NCI-H146 (cell line): Measurements from ENCODE around the gene NBAS.
A peak's percentile ranks its signal among the peaks of the same experiment; 100 is the strongest.
"Not testable (repeated sequence)": the region's sequence is repeated elsewhere in the genome, so short reads cannot be mapped to it uniquely, and the experiment has no call there.

ENCODE experiments used
- DNase-seq: peaks from one replicate; lab custom pipeline; 2025; lab: John Stamatoyannopoulos, UW

The NBAS gene

DNA sequence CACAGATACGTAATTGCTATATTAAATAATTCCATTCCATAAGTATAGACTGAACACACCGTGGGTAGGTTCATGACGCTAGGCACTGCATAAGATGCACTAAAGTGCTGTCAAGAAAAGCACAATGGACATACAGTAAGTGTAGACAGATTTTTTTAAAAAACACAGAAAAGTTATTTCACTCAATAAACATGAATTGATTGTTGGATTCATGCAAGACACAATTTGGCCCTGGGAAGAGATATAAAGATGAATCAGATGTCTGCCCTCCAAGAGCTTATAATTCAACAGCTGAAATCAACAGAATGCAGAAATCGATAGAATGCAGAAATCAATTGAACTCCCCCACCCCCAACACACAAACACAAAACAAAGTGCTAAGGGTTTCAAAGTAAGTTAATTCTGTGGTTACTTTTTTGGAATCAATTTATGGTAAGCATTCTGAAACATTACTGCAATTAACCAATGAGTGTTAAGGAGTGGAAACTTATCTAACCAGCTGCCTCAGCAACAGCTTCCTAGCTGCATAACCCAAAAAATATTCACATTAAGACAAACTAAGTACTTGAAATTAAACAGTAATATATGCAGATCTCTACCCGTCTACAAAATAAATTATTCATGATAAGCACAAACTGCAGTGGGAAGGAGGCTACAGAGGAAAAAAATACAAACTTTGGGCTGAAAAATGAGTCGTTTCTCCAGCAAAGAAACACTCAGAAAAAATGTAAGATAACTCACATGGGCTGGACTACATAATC is 1.6 kb downstream of the NBAS start:
- DNase-seq: no peak

GRCh38 chr2:15557887-15558311 is 3.2 kb downstream of the NBAS start:
- DNase-seq: peak; percentile 78

DNA sequence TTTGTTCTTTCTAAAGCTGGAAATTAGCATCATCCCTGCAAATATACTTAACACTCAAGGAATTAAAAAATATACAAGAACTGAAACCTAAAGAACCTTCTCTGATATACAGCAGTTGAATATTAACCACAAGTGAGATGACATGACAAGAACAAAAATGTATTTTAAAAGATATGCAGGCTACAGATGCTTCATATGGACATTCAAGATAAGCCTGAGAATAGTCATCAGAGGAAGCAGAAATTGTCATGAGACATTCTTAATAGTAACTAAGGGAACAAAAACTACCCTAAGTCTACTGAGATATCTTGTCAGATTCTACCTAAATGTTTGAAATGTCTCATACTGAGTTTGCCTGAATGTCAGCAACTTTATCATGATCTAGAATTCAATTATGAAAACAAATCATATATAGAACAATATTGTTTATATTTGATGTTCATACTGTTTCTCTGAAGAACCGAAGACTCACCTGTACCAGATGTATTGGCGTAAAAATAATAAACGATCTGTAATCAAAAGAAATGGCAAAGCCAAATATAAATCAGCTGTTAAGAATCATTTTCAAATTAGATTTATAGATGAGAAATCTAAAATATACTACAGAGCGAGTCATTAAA is 4.7 kb downstream of the NBAS start:
- DNase-seq: no peak

DNA sequence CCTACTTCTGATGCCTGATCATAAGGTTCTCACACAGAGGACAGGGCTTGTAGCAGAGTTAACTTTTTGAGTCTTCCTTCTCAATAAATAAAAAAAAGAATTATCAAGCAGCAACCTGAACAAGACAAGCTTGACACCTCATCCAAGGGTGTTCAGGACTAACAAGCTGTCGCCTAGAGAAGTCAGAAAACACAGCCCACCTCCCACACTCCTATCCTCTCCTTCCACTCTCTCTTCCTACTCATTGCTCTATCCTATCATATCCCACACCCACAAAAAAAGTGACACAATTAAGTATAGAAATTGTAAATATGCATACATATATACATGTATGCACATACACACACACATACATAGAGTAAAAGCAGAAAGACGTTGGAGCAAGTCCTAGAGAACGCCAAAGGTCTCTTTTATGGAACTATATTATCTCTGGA is 5.4 kb downstream of the NBAS start:
- DNase-seq: no peak

DNA sequence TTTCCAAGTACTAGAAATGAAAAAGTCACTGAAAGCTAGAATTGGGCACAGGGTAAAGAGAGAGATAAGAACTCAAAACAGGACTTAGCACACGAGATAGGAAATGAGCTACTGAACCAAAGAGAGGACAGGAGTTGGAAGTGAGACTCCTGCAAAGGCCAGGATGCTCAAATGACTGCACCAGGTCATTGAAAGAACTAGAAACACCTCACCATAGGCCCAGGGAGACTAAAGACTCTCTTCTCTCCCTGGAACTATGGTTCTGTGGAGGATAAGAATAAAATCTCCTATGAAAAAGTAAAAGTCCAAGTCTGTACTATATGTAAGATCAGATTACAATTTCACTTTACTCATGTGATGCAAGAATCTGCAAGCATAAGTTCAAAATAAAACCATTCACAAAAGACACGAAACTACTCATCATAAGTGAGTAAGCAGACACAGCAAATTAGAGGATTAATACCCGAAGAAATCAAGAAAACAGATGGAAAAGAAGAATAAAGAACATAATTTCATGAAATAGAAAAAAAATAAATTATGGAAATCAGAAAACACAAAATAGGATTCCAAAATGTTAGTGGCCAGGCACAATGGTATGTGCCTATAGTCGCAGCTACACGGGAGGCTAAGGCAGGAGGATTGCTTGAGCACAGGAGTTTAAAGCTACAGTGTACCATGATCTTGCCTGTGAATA is 6.5 kb downstream of the NBAS start:
- DNase-seq: no peak

GRCh38 chr2:15553951-15554350 is 7.2 kb downstream of the NBAS start:
- DNase-seq: no peak

GRCh38 chr2:15553519-15553918 is 7.6 kb downstream of the NBAS start:
- no peak for DNase-seq

DNA sequence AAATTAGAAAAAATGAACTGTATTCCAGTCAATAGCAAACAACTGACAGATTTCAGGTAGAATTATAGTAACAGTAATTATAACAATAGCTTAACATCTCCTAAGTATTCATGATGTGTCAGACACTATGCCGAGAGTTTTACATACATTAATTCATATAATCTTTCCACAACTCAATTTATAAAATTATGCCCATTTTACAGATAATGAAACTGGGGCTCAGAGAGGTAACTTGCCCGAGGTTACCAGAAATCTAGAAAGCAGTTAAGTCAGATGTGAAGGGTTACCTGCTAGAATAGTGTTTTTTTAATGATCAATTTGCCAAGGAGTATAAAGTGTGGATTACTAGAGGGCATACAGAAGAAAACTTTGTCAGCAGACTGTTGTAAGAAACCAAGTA is 12.2 kb downstream of the NBAS start:
- no peak for DNase-seq

DNA sequence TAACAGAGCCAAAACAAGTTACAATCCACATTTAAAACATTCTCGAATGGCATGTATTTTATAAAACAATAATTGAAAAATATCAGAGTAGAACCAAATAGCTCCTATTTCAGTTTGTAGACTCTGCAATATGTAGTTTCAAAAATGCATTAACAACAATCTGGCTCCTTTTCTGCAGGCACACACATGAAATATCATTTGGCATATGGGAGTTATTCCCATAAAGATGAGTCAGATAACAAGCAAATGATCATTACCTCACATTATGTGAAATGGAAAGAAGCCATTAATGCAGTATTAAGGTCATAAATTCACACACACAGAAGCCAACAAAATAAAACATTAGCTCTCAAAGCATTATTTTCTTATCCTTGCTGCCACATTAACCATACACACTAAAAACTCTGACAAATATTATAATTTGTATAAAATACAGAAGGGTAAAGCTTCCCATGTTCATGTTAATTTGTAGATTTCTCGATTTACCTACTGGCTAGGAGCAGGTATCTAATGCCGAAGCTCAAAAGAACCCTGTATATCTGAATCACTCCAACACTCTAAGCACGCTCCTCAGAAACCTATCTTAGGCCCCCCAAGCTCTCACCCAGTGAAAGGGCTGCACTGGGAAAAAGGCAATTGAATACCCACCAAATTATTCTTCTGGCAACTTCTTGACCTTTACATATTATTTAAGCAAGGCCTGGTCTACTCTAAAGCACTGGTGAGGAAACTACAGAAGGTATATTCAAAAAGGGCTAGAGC is 13.8 kb downstream of the NBAS start:
- no peak for DNase-seq

DNA sequence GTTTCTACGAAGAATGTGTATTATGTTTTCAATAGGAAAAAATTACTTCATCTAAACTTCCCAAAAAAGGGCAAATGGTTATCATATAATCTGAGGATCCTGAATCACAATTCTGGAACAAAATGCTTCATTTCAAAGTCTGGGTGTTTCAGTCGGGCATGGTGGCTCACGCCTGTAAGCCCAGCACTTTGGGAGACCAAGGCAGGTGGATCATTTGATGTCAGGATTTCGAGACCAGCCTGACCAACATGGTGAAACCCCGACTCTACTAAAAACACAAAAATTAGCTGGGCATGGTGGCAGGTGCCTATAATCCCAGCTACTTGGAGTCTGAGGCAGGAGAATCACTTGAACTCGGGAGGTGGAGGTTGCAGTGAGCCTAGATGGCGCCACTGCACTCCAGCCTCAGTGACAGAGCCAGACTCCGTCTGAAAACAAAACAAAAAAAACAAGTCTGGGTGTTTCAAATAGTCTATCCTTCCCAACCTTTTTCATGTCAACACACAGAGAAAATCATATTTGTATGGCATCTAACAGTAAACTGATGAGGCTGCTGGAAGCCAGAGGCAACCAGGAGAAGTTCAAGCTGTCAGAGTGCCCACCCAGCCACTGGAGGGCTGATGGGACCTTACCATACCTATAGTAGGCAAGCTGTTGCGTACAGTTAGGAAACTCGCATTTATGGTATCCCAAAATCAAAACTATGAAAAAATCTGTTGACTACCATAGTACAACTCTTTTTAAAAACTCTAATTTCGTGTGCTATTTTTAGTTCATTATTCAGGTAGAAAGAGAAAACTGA is 14.6 kb downstream of the NBAS start:
- DNase-seq: no peak

GRCh38 chr2:15544227-15544626 is 16.9 kb downstream of the NBAS start:
- DNase-seq: no peak

DNA sequence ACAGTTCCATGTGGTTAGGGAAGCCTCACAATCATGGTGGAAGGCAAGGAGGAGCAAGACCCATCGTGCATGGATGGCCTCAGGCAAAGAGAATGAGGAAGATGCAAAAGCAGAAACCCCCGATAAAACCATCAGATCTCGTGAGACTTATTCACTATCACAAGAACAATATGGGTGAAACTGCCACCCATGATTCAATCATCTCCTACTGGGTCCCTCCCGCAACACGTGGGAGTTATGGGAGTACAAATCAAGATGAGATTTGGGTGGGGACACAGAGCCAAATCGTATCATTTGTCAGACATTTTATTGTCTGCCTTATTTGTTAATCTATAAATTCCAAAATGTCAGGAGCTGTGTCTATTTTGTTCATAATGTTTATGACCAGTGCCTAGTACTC is 17.6 kb downstream of the NBAS start:
- no peak for DNase-seq

- no peak for DNase-seq
Observed at GRCh38 chr2:15543053-15543452, 18.1 kb downstream of the NBAS start.

GRCh38 chr2:15542269-15542668 is 18.9 kb downstream of the NBAS start:
- DNase-seq: not testable (repeated sequence)

DNA sequence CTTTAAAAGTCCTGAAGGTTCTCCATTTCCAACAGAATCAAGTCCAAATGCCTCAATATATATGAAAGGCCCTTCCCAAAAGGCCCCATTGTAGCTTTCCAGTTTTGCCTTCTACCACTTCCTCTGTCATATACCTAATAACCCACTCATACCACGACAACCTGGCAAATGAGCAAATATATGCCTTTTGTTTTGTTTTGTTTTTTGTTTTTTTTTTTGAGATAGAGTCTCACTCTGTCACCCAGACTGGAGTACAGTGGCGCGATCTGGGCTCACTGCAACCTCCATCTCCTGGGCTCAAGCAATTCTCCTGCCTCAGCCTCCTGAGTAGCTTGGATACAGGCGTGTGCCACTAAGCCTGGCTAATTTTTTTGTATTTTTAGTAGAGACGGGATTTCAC is 20.6 kb downstream of the NBAS start:
- DNase-seq: not testable (repeated sequence)

GRCh38 chr2:15539999-15540398 is 21.1 kb downstream of the NBAS start:
- no peak for DNase-seq

- no peak for DNase-seq
Observed at GRCh38 chr2:15538792-15539191, 22.3 kb downstream of the NBAS start.

GRCh38 chr2:15533860-15534480 is 27.2 kb downstream of the NBAS start:
- DNase-seq: no peak

DNA sequence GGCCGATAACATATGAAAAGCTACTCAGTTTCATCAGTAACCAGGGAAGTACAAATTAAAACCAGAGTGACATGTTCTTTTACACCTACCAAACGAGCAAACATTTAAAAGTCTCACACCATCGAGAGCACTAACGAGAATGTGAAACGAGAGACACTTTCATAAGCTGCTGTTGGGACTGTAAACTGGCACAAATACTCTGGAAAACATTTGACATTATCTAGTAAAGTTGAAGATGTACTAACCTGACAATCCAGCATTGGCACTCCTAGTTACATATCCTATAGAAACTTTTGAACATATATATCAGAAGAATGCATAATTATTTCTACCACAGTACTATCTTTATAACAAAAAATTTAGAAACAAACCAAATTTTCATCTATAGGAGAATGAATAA is 28.1 kb downstream of the NBAS start:
- no peak for DNase-seq

GRCh38 chr2:15531095-15531854 is 29.9 kb downstream of the NBAS start:
- no peak for DNase-seq
